ENCODE data around the gene ZNF219. TPM values are rescaled to one million over a fixed set of nuclear protein-coding genes. Genes with fewer than 3 reads are reported as not detected.

The ZNF219 gene
- total and polyA plus RNA-seq, 2 of the 13 experiments (the other 11 are each of a cell fraction or from before 2014, with no cell fraction given), result 34.5 to 36.6 TPM

- TF ChIP-seq PAWR (CRISPR knock-in tag; IDR thresholded peaks at IDR 0.05; ENCODE audit: borderline replicate concordance) (no peak), NFIB (CRISPR knock-in tag; IDR thresholded peaks at IDR 0.05; ENCODE audit: borderline replicate concordance) (no peak), XRCC5 (optimal IDR thresholded peaks at IDR 0.05; ENCODE audit: low read length) (no peak), NCOR1 (IDR thresholded peaks at IDR 0.05; ENCODE audit: borderline replicate concordance, low read length) (peak; percentile 85; the same call in 1 of the 2 replicates), PRMT3 (CRISPR knock-in tag; IDR thresholded peaks at IDR 0.05; ENCODE audit: borderline replicate concordance, low read depth) (no peak), ZNF780A (CRISPR knock-in tag; IDR thresholded peaks at IDR 0.05) (no peak), NFATC3 (CRISPR knock-in tag; IDR thresholded peaks at IDR 0.05) (no peak), BHLHE40 (IDR thresholded peaks at IDR 0.05; ENCODE audit: low read length) (no peak), MYPOP (CRISPR knock-in tag; IDR thresholded peaks at IDR 0.05) (no peak), ZNF180 (CRISPR knock-in tag; IDR thresholded peaks at IDR 0.05; ENCODE audit: borderline replicate concordance, low read depth) (no peak), ZNF772 (CRISPR knock-in tag; IDR thresholded peaks at IDR 0.05) (no peak), ZNF280D (CRISPR knock-in tag; IDR thresholded peaks at IDR 0.05) (0 out of 2 replicates have a peak, but pooled peaks have one; percentile 59), BRD4 (CRISPR knock-in tag; IDR thresholded peaks at IDR 0.05) (no peak; the same call in 1 of the 2 replicates), GMEB1 (CRISPR knock-in tag; IDR thresholded peaks at IDR 0.05; ENCODE audit: borderline replicate concordance) (no peak), U2AF1 (optimal IDR thresholded peaks at IDR 0.05; ENCODE audit: low read depth, low read length) (no peak), ZNF609 (CRISPR knock-in tag; IDR thresholded peaks at IDR 0.05; ENCODE audit: borderline replicate concordance) (no peak), HNRNPK (IDR thresholded peaks at IDR 0.05; ENCODE audit: low read depth, low read length, poor library complexity, severe bottlenecking) (no peak), MXD3 (CRISPR knock-in tag; IDR thresholded peaks at IDR 0.05) (no peak)
Observed at GRCh38 chr14:21043974-21044618, 54.4 kb downstream of the ZNF219 start (continued).

Data from HepG2 (cell line).